Body of pancreas (tissue), 4 donors: ENCODE results near the gene RSPRY1. TPM values are rescaled to one million over a fixed set of nuclear protein-coding genes. Genes with fewer than 3 reads are reported as not detected.

ENCODE experiments used
- ATAC-seq: fragments of 150-250 bp; one replicate; pipeline ENCODE4 v1.9.1; 2016
- DNase-seq, 4 donors: peaks; one replicate each; pipeline ENCODE4 v3.0.0-alpha.2; 2019
- H3K27ac ChIP-seq, 4 donors: fragments of 200-600 bp; sonication (generic); 1 replicate in 3 of 4; 2 replicates in 1 of 4; pipeline versions ENCODE4 v1.5.1 to v1.6.1; 2016 to 2019; ENCODE audit warnings: mild to moderate bottlenecking in 1 of 4, mixed read lengths in 1 of 4, moderate library complexity in 1 of 4
- H3K27me3 ChIP-seq, 2 donors: fragments of 200-600 bp; sonication (generic); one replicate each; pipeline ENCODE4 v1.6.0; 2016; ENCODE audit warnings: mild to moderate bottlenecking in 1 of 2
- H3K36me3 ChIP-seq, 2 donors: fragments of 200-600 bp; sonication (generic); replicated peaks in 1 of 2; 2 replicates each; pipeline ENCODE4 v1.5.1; 2016; ENCODE audit warnings: low read depth in 2 of 2; ENCODE audit not compliant: insufficient read depth in 1 of 2
- H3K4me1 ChIP-seq: fragments of 200-600 bp; sonication (generic); one replicate; pipeline ENCODE4 v1.6.0; 2016
- H3K4me3 ChIP-seq, 2 donors: fragments of 200-600 bp; sonication (generic); 1 replicate in 1 of 2; 2 replicates in 1 of 2; pipeline ENCODE4 v1.5.1; 2016 to 2019
- H3K9me3 ChIP-seq, 3 donors: fragments of 200-600 bp; sonication (generic); 1 replicate in 2 of 3; 2 replicates in 1 of 3; pipeline ENCODE4 v1.5.1; 2016
- CTCF ChIP-seq, 7 experiments: fragments of 450-650 bp in 4 of 7; fragments of 200-600 bp in 3 of 7; sonication (generic) in 3 of 7; IDR thresholded peaks; one replicate each; pipeline ENCODE4 v1.5.1; 2016 to 2019; ENCODE audit warnings: antibody characterized with exemption in 7 of 7
- POLR2A ChIP-seq, 3 donors: fragments of 450-650 bp; IDR thresholded peaks; one replicate each; pipeline ENCODE4 v1.6.1; 2016; ENCODE audit warnings: antibody characterized with exemption in 3 of 3, mild to moderate bottlenecking in 2 of 3
- WGBS, 2 donors: methylation state at CpG; one replicate each; pipeline ENCODE4 v1.1.5; 2017; 5-methylcytosine and 5-hydroxymethylcytosine counted together
- intact Hi-C: fragments of 100-400 bp; cut with DNase I; formaldehyde crosslinking; loops from one replicate; pipeline ENCODE4 v1.15.1; 2023
- total RNA-seq, 2 donors: library from RNA; depleted of rRNA; stranded (reverse); fragments of >200 nt; gene quantifications; one replicate each; pipeline ENCODE4 v1.1.0, GENCODE V29; 2016

Gene RSPRY1
- total RNA-seq, 2 donors from 2014 or later, result 13.8 to 31.4 TPM

GRCh38 chr16:57204675-57205074 lies 18.5 kb downstream of the RSPRY1 start:
- H3K27me3 ChIP-seq, result no peaks in the 10 kb centered on the region
- no peaks in the 10 kb centered on the region for H3K4me1 ChIP-seq
- no peaks in the 10 kb centered on the region for H3K9me3 ChIP-seq
- no peak for DNase-seq
- no peak for TF ChIP-seq POLR2A (IDR thresholded peaks at IDR 0.05)
- TF ChIP-seq CTCF (IDR thresholded peaks at IDR 0.05), result no peak
- no peak for ATAC-seq
- peaks cover 0 to 17% of the 10 kb centered on the region in 2 donors for H3K36me3 ChIP-seq
- WGBS, 2 donors, result 92 to 94% methylated on average over 11 to 12 of the region's 12 CpGs
- no peak overlapping the region for H3K27ac ChIP-seq
- intact Hi-C loops, result no loop called here
- no peak overlapping the region for H3K4me3 ChIP-seq

GRCh38 chr16:57208926-57209325 lies 22.8 kb downstream of the RSPRY1 start:
- Histone ChIP-seq H3K27ac (no peak overlapping the region), H3K4me3 (no peak overlapping the region), H3K9me3 (no peaks in the 10 kb centered on the region), H3K36me3 (peaks cover 0 to 23% of the 10 kb centered on the region in 2 donors), H3K27me3 (no peaks in the 10 kb centered on the region), H3K4me1 (no peaks in the 10 kb centered on the region)
- TF ChIP-seq CTCF (IDR thresholded peaks at IDR 0.05) (no peak), POLR2A (IDR thresholded peaks at IDR 0.05) (no peak)
- intact Hi-C loops, result no loop called here
- 92 to 95% methylated on average over 1 of the region's 1 CpG for WGBS, 2 donors
- DNase-seq (no peak), ATAC-seq (no peak)

GRCh38 chr16:57209780-57210179 lies 23.7 kb downstream of the RSPRY1 start:
- H3K4me1 ChIP-seq, result no peaks in the 10 kb centered on the region
- WGBS, 2 donors, result 98 to 100% methylated on average over 4 to 5 of the region's 5 CpGs
- TF ChIP-seq CTCF (IDR thresholded peaks at IDR 0.05) (no peak), POLR2A (IDR thresholded peaks at IDR 0.05) (no peak)
- DNase-seq (no peak), ATAC-seq (no peak)
- intact Hi-C loops, result no loop called here
- H3K27me3 ChIP-seq, result no peaks in the 10 kb centered on the region
- no peaks in the 10 kb centered on the region for H3K9me3 ChIP-seq
- H3K27ac ChIP-seq, result no peak overlapping the region
- no peak overlapping the region for H3K4me3 ChIP-seq
- H3K36me3 ChIP-seq, result peaks cover 0 to 20% of the 10 kb centered on the region in 2 donors

GRCh38 chr16:57213462-57213861 lies 27.3 kb downstream of the RSPRY1 start:
- H3K4me1 ChIP-seq, result no peaks in the 10 kb centered on the region
- no peak for TF ChIP-seq CTCF (IDR thresholded peaks at IDR 0.05)
- TF ChIP-seq POLR2A (IDR thresholded peaks at IDR 0.05), result no peak
- no peaks in the 10 kb centered on the region for H3K27me3 ChIP-seq
- no peak for ATAC-seq
- H3K9me3 ChIP-seq, result no peaks in the 10 kb centered on the region
- H3K36me3 ChIP-seq, result peaks cover 7 to 17% of the 10 kb centered on the region in 2 donors
- H3K27ac ChIP-seq, result no peak overlapping the region
- H3K4me3 ChIP-seq, result no peak overlapping the region
- intact Hi-C loops, result no loop called here
- DNase-seq, result no peak
- WGBS, 2 donors, result 85 to 92% methylated on average over 1 of the region's 1 CpG

- H3K9me3 ChIP-seq, result no peaks in the 10 kb centered on the region
- intact Hi-C loops, result no loop called here
- H3K4me3 ChIP-seq, result no peak overlapping the region
- DNase-seq, result no peak
- ATAC-seq, result no peak
- no peaks in the 10 kb centered on the region for H3K4me1 ChIP-seq
- no peak overlapping the region for H3K27ac ChIP-seq
- H3K27me3 ChIP-seq, result no peaks in the 10 kb centered on the region
- peaks cover 7 to 20% of the 10 kb centered on the region in 2 donors for H3K36me3 ChIP-seq
- WGBS, 2 donors, result 73 to 82% methylated on average over 2 of the region's 2 CpGs
- TF ChIP-seq CTCF (IDR thresholded peaks at IDR 0.05) (no peak), POLR2A (IDR thresholded peaks at IDR 0.05) (no peak)
Observed at GRCh38 chr16:57216968-57217367, 30.8 kb downstream of the RSPRY1 start.
